Gastrocnemius medialis (tissue), 4 donors: Measurements from ENCODE around the gene VMA21. TPM values are rescaled to one million over a fixed set of nuclear protein-coding genes. Genes with fewer than 3 reads are reported as not detected.

Experiments
- ATAC-seq, 2 donors: fragments of 150-250 bp; one replicate each; pipeline ENCODE4 v1.9.1; 2016
- DNase-seq, 2 donors: peaks; one replicate each; pipeline ENCODE4 v3.0.0-alpha.2; 2019
- H3K27ac ChIP-seq, 4 donors: fragments of 200-600 bp; sonication (generic); 1 replicate in 1 of 4; 2 replicates in 3 of 4; pipeline ENCODE4 v1.5.1; 2016 to 2018; ENCODE audit warnings: mild to moderate bottlenecking in 2 of 4, moderate library complexity in 1 of 4
- H3K27me3 ChIP-seq, 3 donors: fragments of 200-600 bp; sonication (generic) in 2 of 3; 1 replicate in 1 of 3; 2 replicates in 2 of 3; pipeline versions ENCODE4 v1.5.1 to v1.6.0; 2016 to 2019; ENCODE audit warnings: mild to moderate bottlenecking in 1 of 3, moderate library complexity in 1 of 3
- H3K36me3 ChIP-seq, 2 donors: fragments of 200-600 bp; sonication (generic) in 1 of 2; one replicate each; pipeline ENCODE4 v1.5.1; 2017 to 2018
- H3K4me1 ChIP-seq, 2 donors: fragments of 200-600 bp; sonication (generic) in 1 of 2; one replicate each; pipeline ENCODE4 v1.5.1; 2016 to 2017; ENCODE audit warnings: mild to moderate bottlenecking in 2 of 2
- H3K4me3 ChIP-seq, 4 donors: fragments of 200-600 bp; sonication (generic) in 3 of 4; 1 replicate in 1 of 4; 2 replicates in 3 of 4; pipeline ENCODE4 v1.5.1; 2016 to 2019; ENCODE audit warnings: mild to moderate bottlenecking in 2 of 4
- H3K9me3 ChIP-seq, 3 donors: fragments of 200-600 bp; sonication (generic) in 2 of 3; 1 replicate in 1 of 3; 2 replicates in 2 of 3; pipeline ENCODE4 v1.5.1; 2016 to 2019
- POLR2A ChIP-seq, 2 donors: fragments of 450-650 bp; IDR thresholded peaks; one replicate each; pipeline ENCODE4 v1.6.1; 2017; ENCODE audit warnings: antibody characterized with exemption in 2 of 2, mild to moderate bottlenecking in 2 of 2, moderate library complexity in 2 of 2
- in situ Hi-C, 4 donors: fragments of 200-750 bp; cut with MboI; loops; one replicate each; pipeline versions ENCODE4 v1.15.0 to v1.8.0; 2017; ENCODE audit warnings: low sequenced_read_pairs in 4 of 4
- intact Hi-C: fragments of 100-400 bp; cut with DNase I; formaldehyde crosslinking; loops from one replicate; pipeline ENCODE4 v1.15.1; 2023; ENCODE audit warnings: low total_unique reads
- total RNA-seq, 4 donors: library from RNA; depleted of rRNA; stranded (reverse); fragments of >200 nt; gene quantifications; one replicate each; pipeline versions ENCODE4 v1.1.0 to v1.2.3, GENCODE V29; 2016
- TF ChIP-seq, protein P1 (sequence below), 5 experiments: fragments of 450-650 bp in 3 of 5; fragments of 200-600 bp in 2 of 5; sonication (generic) in 2 of 5; IDR thresholded peaks in 4 of 5; conservative IDR thresholded peaks in 1 of 5; 1 replicate in 4 of 5; 2 replicates in 1 of 5; pipeline ENCODE4 v1.5.1; 2016 to 2019; ENCODE audit warnings: antibody characterized with exemption in 5 of 5, mild to moderate bottlenecking in 3 of 5, moderate library complexity in 3 of 5

VMA21 gene
- total RNA-seq, 4 donors from 2014 or later = 11.5 to 18.3 (median 15.3) TPM

- H3K27me3 ChIP-seq = no peaks in the 10 kb centered on the region
- TF ChIP-seq, protein P1, sequence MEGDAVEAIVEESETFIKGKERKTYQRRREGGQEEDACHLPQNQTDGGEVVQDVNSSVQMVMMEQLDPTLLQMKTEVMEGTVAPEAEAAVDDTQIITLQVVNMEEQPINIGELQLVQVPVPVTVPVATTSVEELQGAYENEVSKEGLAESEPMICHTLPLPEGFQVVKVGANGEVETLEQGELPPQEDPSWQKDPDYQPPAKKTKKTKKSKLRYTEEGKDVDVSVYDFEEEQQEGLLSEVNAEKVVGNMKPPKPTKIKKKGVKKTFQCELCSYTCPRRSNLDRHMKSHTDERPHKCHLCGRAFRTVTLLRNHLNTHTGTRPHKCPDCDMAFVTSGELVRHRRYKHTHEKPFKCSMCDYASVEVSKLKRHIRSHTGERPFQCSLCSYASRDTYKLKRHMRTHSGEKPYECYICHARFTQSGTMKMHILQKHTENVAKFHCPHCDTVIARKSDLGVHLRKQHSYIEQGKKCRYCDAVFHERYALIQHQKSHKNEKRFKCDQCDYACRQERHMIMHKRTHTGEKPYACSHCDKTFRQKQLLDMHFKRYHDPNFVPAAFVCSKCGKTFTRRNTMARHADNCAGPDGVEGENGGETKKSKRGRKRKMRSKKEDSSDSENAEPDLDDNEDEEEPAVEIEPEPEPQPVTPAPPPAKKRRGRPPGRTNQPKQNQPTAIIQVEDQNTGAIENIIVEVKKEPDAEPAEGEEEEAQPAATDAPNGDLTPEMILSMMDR (IDR thresholded peaks at IDR 0.05 in 4 of 5, conservative IDR thresholded peaks at IDR 0.05 in 1 of 5) = no peak
- TF ChIP-seq POLR2A (IDR thresholded peaks at IDR 0.05) = no peak
- H3K9me3 ChIP-seq = no peaks in the 10 kb centered on the region
- no peak overlapping the region for H3K27ac ChIP-seq
- in situ Hi-C loops = no loop called here
- H3K4me1 ChIP-seq = peaks cover 0 to 8% of the 10 kb centered on the region in 2 donors
- DNase-seq (no peak), ATAC-seq (no peak)
- H3K4me3 ChIP-seq = no peak overlapping the region
- intact Hi-C loops = loop anchor here (10.0 kb wide), 1 partner anchor 1759 kb away; the partner anchor contains the start of gene TMEM185A
- no peaks in the 10 kb centered on the region for H3K36me3 ChIP-seq
Measured at GRCh38 chrX:151393514-151393913, 3.5 kb upstream of the VMA21 start.

GRCh38 chrX:151396042-151396824, 773 bp upstream of the VMA21 start:
- intact Hi-C loops (loop anchor here (10.0 kb wide), 1 partner anchor 1761 kb away; the partner anchor contains the start of gene TMEM185A), in situ Hi-C loops (no loop called here)
- Histone ChIP-seq H3K4me3 (peak overlapping the region; percentile 66 to 88 (median 70)), H3K4me1 (peaks cover 11 to 17% of the 10 kb centered on the region in 2 donors), H3K27ac (peak overlapping the region; percentile 88 to 96 (median 92)), H3K27me3 (no peaks in the 10 kb centered on the region), H3K36me3 (no peaks in the 10 kb centered on the region), H3K9me3 (no peaks in the 10 kb centered on the region)
- no peak for TF ChIP-seq POLR2A (IDR thresholded peaks at IDR 0.05)
- TF ChIP-seq, protein P1 (IDR thresholded peaks at IDR 0.05 in 4 of 5, conservative IDR thresholded peaks at IDR 0.05 in 1 of 5) = no peak
- DNase-seq (peak in 1 of 2 donors; percentile 18), ATAC-seq (peak; percentile 61 to 69)

- Histone ChIP-seq H3K36me3 (no peaks in the 10 kb centered on the region), H3K27ac (peak overlapping the region; percentile 88 to 96 (median 92)), H3K9me3 (no peaks in the 10 kb centered on the region), H3K27me3 (no peaks in the 10 kb centered on the region), H3K4me3 (peak overlapping the region; percentile 66 to 91 (median 80)), H3K4me1 (peaks cover 11 to 17% of the 10 kb centered on the region in 2 donors)
- in situ Hi-C loops = no loop called here
- DNase-seq (no peak), ATAC-seq (no peak)
- TF ChIP-seq, protein P1 (IDR thresholded peaks at IDR 0.05 in 4 of 5, conservative IDR thresholded peaks at IDR 0.05 in 1 of 5) = no peak
- TF ChIP-seq POLR2A (IDR thresholded peaks at IDR 0.05) = no peak
- intact Hi-C loops = loop anchor here (10.0 kb wide), 1 partner anchor 1763 kb away; the partner anchor contains the start of gene TMEM185A
Measured at GRCh38 chrX:151397741-151398070, 700 bp downstream of the VMA21 start.

GRCh38 chrX:151398346-151398745, 1.3 kb downstream of the VMA21 start:
- Histone ChIP-seq H3K9me3 (no peaks in the 10 kb centered on the region), H3K36me3 (no peaks in the 10 kb centered on the region), H3K27me3 (no peaks in the 10 kb centered on the region), H3K27ac (no peak overlapping the region), H3K4me1 (peaks cover 11 to 17% of the 10 kb centered on the region in 2 donors), H3K4me3 (peak overlapping the region in 1 of 4 donors; percentile 88)
- in situ Hi-C loops (no loop called here), intact Hi-C loops (loop anchor here (10.0 kb wide), 1 partner anchor 1764 kb away; the partner anchor contains the start of gene TMEM185A)
- ATAC-seq (no peak), DNase-seq (no peak)
- no peak for TF ChIP-seq POLR2A (IDR thresholded peaks at IDR 0.05)
- TF ChIP-seq, protein P1 (IDR thresholded peaks at IDR 0.05 in 4 of 5, conservative IDR thresholded peaks at IDR 0.05 in 1 of 5) = no peak
